GM19397 (cell line): ENCODE measurements around the gene GPR101.
"Not testable (repeated sequence)": the region's sequence is repeated elsewhere in the genome, so short reads cannot be mapped to it uniquely, and the experiment has no call there.

Experiments used
- ATAC-seq: cut with Tn5 transposase; IDR thresholded peaks from one replicate; pipeline ENCODE4 v1.9.1; 2021; ENCODE audit warnings: mild to moderate bottlenecking, moderate library complexity; ENCODE audit not compliant: unreplicated experiment

Gene GPR101

DNA sequence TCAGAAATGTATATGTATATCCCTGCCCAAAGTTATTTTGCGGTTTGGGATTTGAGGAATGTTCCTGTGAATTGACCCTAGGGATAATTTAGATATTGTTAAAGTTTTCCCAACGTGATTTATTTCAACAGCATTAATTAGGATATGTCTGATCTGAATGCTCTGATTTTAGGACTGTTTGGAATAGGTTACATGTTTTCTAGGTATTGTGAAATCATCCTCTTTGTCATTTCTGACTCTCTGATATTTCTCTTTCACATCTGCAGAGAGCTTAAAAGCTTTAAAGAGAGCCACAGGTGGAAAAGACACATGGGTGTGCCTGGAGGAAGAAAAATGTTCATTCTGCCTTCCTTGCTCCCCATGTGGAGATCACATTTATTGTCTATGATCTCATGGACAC lies 5.1 kb downstream of the GPR101 start:
- no peak for ATAC-seq

DNA sequence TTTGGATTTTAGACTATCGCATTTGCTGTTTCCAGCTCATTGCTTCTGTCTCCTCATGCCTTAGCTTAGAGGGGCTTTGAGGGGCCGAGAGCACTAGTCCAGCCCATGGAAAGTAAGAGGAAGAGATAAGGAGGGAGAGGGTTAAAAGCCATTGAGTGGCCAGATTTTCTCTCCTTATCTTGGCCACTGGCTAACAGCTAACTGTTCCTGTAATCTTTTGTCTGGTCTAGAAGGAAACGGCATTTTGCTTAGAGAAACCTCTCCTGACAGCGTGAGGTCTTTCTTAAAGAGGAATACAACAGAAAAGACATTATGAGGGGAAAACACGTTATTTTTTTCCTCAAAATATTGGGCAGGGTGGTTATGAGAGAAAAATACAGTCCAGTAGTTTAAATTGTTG lies 7.9 kb downstream of the GPR101 start:
- no peak for ATAC-seq

DNA sequence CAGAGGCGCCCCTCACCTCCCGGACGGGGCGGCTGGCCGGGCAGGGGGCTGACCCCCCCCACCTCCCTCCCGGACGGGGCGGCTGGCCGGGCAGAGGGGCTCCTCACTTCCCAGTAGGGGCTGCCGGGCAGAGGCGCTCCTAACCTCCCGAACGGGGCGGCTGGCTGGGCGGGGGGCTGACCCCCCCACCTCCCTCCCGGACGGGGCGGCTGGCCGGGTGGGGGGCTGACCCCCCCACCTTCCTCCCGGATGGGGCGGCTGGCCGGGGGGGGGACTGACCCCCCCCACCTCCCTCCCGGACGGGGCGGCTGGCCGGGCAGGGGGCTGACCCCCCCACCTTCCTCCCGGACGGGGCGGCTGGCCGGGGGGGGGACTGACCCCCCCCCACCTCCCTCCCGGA lies 33.6 kb downstream of the GPR101 start:
- ATAC-seq: not testable (repeated sequence)

- no peak for ATAC-seq
Measured at GRCh38 chrX:136999024-136999423, 34.8 kb downstream of the GPR101 start.
